Epidermal melanocyte (primary cell): ENCODE measurements around the gene SP2.

ENCODE experiments used
- DNase-seq: peaks from one replicate; pipeline ENCODE4 v3.0.0; 2011; ENCODE audit warnings: low spot score; ENCODE audit not compliant: insufficient read length

Gene SP2

DNA sequence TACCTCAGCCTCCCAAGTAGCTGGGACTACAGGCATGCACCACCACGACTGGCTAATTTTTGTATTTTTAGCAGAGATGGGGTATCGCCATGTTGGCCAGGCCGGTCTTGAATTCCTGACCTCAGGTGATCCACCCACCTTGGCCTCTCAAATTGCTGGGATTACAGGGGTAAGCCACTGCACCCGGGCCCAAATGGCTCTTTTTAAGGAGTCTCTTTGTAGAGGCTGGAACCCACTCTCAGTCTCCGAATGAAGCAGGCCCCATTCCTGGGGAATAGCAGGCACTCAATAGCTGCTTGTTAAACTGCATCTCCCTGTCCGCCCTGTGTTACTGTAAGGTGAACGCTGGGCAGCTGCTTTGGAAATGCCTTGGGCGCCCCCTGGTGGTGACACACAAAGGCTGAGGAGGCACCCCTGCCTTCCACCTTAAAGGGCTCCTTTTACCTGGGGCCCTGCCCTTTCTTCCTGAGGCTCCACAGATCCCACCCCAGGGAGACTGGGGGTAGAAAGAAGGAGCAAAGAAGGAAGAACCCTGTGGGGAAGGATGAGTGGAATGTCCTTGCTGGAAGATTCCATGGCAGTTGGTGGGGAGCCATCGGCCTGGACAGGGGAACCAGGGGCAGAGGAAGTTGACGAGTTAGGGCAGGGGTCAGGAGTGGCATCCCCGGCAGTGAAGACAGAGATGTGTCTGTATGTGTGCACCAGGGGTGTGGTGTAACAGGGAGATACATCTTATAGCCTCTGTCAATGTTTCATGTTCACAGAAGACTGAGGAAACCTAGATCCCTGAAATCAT, 6.1 kb upstream of the SP2 start:
- peak; percentile 82 for DNase-seq

DNA sequence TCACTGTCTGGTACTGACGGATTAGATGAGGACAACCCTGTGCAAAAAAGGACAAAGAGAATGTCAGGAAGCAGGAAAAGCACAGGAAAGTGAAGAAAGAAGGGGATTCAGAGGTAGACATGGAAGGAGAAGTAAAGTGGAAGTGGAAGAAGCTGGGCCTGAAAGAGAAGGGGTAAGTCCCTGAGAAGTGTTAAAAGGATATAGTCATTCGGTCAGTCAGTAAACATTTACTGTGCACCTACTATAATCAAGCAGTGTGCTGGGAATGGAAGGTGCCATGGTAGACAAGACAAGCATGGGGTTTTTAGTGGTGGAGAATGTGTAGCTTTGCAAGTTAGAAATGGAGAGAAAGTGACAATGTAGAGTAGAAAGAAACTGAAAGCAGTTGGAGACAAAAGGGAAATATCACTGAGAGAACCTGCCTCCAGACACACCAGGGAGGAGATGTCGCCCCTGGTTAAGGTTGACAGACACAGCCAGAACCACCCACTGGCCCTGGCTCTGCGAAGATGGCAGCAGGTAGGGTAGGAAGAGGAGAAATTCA, 4.4 kb upstream of the SP2 start:
- DNase-seq: no peak

DNA sequence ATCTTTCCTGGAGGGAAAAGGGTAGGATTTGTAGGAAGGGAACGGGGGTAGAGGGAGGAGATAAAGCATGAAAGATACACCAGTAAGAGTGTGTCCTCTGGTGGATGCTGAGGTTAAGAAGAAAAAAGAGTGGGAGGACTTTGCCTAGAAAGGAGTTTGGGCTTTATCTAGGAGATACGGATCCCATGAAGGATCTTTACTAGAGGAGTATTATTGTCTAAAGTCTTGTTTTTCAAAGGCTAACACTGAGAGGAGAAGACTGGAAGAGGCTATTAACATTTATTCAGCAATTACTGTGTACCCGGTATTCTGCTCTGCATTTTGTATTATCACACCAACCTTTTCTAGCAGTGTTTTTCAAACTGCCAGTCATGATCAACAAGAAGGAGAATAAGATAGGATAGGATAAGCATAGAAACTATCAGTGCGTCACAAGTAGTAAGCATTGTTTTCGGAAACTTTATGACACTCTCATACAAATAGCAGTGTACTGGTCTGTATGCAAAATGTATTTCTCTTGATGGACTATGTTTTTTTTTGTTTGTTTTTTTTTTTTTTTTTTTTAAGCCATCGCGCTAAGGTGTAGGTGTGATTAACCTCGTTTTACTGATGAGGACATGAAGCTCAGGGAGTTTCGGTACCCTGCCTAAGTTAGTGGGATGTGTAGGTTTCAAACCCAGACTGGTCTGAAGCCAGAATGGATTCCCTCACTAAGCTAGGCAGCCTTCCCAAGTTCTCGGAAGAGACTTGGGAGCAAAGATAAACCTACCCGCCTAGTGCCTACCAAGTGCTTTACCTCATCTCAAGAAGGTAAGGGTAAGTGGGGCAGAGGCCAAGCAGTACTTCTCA, 1.3 kb upstream of the SP2 start:
- DNase-seq: no peak

DNA sequence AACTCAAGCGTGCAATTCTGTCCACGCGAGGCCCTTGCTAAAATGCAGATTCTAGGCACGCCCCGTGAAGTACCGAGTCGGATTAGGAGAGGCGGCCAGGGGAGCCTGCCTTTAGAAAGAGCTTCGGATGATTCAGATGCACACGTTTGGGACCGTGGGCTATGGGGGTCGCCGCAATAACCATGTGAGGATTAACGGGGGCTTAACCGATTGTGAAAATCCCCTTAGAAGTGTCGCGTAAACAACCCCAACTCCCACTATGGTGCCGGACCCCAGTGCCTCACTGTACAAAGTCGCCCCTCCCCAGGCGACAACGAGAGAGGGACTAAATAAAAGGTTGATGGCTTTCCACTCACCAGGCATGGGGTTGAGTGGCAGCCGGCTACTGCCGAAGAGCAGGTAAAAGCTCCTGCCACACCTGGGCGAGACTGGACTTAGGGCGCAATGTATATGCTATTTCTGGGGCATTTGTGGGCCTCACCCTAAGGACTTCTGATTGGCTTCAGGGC, 635 bp upstream of the SP2 start:
- DNase-seq: no peak

DNA sequence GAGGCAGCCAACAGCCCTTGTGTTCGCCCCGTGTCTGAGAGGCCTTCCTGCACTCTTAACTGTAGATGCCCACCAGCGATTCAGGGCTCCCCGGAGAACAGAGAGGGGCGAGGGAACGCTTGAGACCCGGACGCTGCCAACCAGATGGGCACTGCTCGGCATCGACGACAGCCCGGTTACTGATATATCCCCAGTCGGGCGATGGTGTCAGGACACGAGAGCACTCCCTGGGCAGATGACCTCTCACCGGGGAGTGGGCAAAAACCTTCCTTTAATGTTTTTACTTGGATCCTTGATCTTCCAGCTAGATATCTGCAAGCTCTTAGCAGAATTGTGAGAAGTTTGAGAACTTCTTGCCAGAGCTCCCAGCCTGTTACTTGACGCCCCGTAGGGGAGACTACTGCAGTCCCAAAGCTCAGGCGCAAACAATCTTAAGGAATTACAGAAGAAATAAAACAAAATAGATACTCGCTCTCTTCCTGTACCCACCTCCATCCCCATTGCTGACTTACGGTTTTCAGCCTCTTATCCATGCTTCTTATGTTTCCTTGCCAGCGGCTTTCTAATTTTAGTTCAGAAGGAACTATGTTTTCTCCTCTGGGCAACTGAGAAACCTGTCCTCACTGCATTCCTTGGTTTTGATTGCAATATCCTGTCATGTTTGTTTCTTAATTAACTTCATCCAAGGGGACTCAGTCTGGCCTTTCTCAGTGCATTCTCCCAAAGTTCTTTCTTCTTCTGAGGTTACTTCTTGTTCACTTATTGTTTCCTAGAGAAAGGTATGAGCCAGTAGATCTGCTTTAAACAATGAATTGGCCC, 845 bp downstream of the SP2 start:
- DNase-seq: no peak

DNA sequence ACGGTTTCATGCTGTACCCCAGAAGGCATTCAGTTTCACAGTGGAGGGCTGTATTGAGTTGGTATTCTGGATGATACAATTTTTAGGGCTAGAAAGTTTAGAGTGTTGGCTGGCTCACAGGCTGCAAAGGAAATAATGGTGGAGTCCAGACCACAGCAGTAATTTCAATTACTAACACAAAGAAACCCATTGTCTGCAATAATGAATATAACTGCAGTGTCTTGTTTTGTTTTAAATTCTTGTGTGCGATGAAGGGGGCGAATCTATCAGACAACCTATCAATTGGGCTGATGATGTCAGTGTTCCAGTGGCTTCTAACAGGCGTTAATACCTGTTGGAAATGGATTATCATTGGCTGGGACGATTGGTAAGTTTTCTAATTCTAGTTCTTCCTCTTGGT, 1.5 kb downstream of the SP2 start:
- DNase-seq: no peak

DNA sequence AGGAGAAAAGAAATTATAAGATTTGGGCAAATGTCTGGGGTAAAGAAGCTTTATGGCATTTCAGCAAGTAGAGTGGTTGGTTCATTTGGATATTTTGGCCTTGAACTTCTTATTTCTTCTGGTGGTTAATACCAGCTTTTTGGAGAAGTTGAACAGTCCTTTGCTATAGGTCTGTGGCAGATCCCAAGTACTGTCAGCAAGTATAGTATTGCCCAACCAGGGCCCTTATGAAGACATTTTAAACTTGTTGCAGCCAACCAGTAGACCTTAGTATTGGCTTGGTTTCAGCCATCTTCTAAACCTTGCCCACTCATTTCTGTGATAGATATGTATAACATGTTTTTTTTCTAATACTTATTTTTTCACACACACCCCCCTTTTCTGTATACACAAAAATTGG, 2.2 kb downstream of the SP2 start:
- no peak for DNase-seq

DNA sequence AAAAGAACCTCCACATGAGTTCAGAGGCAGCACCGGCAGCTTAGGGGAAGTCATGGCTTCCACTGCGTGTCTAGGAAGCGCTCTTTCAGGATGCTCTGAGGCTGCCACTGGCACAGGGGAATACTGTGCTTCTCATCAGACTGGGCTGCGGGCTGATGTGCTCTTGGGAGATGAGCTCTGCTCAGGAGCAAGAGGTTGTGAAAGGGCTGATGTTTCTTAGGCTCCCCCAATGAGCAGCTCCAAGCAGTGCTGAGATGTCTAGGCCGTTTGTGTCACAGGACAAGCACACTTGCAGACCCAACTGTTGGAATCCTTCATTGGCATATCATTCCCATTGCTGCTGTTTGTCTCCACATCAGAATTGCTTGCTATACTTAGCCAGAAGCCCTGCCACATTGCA, 3.6 kb downstream of the SP2 start:
- DNase-seq: no peak

DNA sequence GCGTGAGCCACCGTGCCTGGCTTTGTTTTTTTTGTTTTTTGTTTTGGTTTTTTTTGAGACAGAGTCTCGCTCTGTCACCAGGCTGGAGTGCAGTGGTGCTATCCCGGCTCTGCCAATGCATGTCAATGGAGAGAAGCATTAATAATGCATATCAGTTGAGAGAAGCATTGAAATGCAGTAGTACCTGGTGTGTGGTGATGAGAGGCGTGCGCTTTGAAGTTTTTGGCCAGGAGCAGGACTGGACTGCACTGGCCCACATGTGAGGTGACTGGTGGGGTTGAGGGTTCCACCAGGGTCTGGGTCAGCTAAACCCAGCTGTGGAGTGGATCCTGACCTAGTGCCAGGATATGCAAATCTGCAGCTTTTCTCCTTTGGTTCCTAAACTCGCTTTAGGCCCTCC, 5.4 kb downstream of the SP2 start:
- no peak for DNase-seq

DNA sequence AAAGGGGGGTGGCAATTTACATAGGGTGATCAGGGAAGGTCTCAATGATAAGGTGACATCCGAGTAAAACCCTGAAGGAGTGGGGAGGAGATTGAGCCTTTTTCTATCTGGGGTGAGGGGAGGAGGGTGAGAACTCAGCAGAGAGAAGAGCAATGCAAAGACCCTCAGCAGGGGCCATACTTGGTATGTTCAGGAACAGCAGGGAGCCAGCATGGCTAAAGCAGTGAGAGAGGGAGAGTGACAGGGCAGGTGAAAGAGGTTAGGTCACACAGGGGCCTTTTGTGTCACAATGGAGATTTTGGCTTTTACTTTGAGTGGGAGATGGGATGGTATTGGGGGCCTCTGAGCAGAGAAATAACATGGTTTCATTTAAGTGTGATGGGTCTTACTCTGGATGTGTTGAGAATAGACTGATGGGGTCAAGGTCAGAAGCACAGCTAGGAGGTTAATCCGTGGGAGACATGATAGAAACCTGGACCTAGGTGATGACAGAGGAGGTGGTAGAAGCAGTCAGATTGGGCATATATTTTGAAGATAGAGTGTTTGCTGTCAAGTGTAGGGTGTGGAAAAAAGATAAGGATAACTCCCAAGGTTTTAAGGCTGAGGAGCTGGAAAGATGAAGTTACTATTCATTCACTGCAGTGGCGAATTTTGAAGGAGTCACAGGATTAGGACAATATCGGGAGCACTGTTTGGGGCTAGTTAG, 6.2 kb downstream of the SP2 start:
- no peak for DNase-seq

DNA sequence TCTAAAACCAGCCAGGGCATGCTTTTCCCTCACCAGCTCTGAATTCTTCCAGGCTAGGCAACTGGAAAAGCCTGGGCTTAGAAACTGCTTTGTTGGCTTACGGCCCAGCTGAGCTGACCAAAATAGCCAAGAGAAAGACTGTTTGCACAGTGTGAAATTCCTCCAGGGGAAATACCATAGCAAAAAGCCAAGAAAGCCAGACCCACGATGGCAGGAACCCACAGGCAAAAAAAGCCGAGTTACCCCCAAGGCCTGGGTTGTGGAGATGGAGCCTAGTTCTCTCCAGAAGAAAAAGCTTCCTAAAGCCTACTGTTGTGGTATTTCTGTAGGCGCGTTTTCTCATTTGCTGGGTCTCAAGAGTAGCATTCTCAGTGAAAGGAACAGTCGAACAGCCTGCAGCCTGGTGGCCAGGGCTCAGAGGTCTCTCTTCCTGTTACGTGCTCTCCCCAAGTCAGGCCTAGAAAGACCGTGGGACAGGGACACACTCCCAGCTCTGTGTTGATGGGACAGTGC, 9.2 kb downstream of the SP2 start:
- DNase-seq: peak; percentile 95

DNA sequence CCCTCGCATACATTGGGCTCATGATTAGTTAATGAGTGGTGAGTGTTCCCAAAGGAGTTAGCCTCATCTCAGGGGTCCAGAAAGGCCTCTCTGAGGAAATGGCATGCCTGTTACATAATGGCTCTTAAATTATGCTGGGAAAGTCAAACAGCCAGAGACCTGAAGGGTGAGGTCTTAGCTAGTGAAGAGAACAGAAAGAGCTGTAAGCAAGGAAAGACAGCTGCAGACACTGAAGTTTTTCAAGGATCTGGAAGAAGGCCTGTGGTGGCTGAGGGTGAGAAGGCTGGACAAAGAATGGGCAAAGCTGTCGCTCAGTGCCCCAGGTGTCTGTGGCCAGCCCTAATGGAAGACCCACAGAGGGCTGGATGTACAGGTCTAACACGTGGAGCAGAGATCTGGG, 10.4 kb downstream of the SP2 start:
- DNase-seq: no peak

DNA sequence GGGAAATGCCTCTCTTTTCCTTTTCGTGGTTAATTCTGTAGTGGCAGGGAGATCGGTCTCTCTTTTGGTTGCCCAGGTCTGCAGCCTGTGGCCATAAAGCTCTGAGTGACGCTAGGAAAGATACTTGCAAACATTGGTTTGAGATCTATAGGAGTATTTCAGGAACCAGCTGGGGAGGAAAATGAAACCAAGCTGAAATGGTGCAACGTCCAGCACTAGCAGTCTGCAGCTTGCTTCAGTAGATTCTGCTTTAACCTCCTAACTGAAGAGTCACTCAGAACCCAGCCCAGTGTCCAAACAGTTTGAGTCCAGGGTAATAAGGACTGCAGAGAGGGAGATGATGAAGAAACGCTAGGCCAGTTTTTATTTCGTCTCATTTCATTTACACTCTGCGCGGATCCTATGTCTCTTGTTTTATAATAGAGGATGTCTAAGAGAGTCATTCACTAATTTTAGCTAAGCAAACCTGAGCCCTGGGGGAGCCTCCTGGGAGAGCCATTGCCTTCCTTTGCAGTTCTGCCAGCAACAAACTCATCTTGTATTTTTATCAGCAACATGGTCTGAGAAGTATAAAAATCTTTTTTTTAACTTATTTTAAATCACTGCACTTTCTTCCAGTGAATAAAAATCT, 12.0 kb downstream of the SP2 start:
- no peak for DNase-seq

DNA sequence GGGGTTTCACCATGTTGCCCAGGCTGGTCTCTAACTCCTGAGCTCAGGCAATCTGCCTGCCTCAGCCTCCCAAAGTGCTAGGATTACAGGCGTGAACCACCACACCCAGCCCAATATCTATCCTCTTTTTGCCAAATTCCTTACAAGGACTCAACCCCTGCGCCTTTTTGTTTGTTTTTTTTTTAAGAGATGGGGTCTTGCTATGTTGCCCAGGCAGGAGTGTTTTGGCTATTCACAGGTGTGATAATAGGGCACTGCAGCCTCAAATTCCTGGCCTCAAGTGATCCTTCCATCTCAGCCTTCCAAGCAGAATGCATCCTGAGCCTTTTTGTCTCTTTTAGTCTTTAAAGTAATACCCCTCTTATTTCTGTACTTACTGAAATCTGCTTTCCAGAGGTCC, 17.0 kb downstream of the SP2 start:
- DNase-seq: no peak

DNA sequence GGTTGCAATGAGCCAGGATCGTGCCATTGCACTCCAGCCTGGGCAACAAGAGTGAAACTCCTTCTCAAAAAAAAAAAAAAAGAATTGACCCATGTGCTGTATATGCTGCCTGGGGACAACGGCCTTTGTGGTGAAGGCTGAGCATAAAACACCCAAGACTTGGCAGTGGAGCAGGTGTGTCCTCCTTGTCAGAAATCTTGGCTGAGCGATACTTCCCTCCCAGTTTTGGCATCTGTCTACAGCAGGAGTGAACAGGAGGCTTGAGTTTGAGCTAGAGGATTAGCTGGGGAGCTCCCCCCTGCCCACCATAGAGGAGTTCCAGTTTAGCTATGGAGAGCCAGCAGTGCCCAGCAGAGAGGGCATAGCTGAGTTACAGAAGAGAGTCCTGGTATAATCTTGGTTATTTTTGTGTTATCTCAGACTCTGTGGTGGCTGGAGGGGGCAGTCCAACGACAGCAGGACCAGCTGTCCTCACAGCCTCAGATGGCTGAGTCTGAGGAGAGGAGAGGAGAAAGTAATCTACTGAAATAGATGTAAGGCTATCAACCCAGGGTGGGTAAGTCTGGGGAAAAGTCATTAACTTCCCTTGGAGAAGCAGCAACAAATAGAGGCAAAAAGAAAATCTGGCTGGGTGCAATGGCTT, 18.4 kb downstream of the SP2 start:
- no peak for DNase-seq

DNA sequence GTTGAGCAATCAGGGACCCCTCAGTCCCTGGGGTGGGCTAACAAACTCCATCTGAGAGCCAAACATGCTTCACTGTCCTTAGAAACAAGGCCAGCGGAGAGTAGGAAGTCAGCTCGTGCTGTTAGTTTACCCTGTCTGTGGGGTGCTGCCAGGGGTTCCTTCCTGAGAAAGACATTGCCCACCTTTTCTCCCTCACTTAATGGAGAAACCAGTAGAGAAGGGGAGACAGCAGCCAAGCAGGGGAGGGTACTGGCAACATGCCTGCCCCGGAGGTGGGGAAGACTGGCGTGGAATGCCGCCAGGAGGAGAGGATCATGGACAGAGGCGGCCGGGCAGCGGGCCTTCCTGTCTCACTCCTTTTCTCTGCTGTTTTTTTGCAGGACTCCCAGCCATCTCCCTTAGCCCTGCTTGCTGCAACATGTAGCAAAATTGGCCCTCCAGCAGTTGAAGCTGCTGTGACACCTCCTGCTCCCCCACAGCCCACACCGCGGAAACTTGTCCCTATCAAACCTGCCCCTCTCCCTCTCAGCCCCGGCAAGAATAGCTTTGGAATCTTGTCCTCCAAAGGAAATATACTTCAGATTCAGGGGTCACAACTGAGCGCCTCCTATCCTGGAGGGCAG, 19.9 kb downstream of the SP2 start:
- no peak for DNase-seq

DNA sequence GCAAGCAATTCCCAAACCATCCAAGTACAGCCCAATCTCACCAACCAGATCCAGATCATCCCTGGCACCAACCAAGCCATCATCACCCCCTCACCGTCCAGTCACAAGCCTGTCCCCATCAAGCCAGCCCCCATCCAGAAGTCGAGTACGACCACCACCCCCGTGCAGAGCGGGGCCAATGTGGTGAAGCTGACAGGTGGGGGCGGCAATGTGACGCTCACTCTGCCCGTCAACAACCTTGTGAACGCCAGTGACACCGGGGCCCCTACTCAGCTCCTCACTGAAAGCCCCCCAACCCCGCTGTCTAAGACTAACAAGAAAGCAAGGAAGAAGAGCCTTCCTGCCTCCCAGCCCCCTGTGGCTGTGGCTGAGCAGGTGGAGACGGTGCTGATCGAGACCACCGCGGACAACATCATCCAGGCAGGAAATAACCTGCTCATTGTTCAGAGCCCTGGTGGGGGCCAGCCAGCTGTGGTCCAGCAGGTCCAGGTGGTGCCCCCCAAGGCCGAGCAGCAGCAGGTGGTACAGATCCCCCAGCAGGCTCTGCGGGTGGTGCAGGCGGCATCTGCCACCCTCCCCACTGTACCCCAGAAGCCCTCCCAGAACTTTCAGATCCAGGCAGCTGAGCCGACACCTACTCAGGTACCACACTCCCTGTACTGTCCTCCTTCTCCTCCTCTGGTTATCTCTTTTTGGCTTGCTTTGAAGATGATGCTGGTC, 20.6 kb downstream of the SP2 start:
- DNase-seq: no peak

DNA sequence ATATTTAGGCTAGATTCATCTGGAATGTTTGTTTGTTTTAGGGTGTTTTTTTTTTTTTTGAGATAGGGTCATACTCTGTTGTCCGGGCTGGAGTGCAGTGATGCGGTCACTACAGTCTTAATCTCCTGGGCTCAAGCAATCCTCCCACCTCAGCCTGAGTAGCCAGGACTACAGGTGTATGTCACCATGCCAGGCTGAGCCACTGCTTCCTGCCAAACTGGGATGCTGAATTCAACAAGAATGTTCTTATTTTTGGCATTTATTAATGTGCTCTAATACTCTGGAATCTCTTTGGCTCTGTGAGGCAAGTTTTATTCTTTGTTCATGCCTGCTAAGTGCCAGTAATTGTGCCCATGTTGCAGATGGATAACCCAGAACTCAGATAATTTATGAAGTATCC, 21.5 kb downstream of the SP2 start:
- DNase-seq: no peak

DNA sequence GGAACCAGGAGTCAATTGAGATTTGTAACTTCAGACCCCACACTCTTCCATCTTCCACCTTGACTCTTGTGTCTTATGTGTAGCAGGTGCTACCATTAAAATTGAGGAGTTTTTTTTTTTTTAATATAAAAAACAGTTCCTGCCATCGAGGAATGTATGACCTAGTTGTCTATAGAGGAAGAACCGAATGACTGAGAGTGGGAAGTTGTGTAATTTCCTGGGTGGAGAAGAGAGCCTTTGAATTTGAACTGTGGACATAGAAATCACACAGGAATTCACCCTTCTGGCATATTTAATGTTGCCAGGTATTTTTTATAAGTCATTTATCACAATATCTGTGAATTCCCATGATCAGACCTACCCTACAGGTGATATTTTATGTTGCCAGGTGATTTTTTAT, 22.0 kb downstream of the SP2 start:
- no peak for DNase-seq
